GM15510 (cell line): ENCODE measurements around the gene CDC20.

Experiments used
- POLR2A ChIP-seq: IDR thresholded peaks from 3 replicates; pipeline ENCODE4 v1.6.1; 2011; ENCODE audit warnings: borderline replicate concordance; ENCODE audit not compliant: insufficient read length; ENCODE audit errors: extremely low read depth

The CDC20 gene

DNA sequence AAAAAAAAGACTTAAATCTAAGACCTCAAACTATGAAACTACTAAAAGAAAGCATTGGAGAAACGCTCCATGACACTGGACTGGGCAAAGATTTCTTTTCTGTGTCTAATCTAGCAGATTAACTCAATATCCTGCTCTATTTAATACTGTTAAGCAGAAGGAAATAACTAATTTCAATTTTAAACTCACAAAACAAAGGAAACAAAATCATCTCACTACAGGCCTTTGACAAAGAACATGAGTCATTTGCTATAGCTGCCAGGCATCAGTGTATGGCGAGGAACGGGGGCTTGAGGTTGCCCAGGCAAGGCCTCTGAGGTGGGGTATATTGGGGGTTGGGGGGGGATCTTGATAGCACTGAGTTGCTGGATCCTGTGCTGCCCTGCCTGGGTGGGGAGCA, 51.8 kb downstream of the CDC20 start:
- TF ChIP-seq POLR2A, result no peak
